ENCODE data around the gene MKLN1.

- TF ChIP-seq CTCF (IDR thresholded peaks at IDR 0.05; ENCODE audit: low read length) (no peak), EZH2 (IDR thresholded peaks at IDR 0.05; ENCODE audit: borderline replicate concordance, low read length) (no peak)
These were observed 75.6 kb downstream of the MKLN1 start for GRCh38 chr7:131403322-131403721.

Measured in OCI-LY1 (cell line).